ENCODE measurements around the gene CCDC91.
"Not testable (repeated sequence)": the region's sequence is repeated elsewhere in the genome, so short reads cannot be mapped to it uniquely, and the experiment has no call there.

CCDC91 gene

DNA sequence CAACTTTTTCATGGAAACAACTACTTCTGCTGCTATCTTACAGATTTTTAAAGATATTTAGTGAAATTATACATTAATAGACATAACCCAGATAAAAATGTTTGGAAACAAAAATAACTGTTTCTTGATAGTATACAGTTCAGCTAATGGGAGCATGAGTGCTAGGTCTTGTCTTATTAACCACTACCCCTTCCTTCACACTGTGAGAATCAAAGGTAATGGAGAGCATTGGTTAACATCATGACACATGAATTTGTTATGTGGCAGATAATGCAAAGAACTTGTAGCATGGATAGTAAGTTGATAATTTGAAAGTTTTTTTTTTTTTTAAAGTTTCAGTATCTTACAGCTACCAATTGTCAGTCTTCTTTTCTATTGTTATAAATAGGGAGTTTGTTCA, 44.2 kb downstream of the CCDC91 start:
- no peak for DNase-seq

DNA sequence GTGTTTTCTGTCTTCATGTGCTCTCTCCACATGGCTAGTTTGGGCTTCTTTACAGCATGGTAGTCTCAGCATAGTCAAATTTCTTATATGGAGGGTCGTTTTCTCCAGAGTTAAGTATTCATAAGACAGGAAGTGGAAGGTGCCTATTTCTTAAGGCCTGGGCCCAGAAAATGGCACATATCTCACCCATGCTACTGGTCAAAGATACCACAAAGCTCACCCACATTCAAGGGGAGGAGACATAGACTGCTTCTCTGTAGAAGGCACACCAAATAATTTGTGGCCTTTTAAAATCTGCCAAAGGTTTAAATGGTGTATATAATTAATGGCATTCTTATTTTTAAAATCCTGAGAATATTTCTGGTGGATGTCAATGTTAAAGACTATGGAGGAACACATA, 44.8 kb downstream of the CCDC91 start:
- DNase-seq: no peak

DNA sequence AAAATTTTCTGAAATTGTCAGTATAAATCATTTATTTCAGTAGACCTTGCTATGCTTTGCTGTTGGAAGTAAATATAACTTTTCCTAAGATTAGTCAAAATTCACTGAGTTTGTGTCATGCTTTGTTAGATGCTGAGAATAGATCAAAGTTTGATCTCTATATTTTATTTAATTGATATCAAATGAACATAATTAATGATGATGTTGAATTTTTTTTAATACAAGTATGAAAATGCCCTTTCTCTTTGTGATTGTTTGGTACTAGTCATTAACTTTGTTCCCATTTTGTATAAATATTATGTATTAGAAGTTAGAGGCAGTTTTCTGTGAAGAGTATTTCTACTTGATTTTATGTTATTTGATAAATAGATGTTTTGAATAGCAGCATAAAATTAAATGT, 45.7 kb downstream of the CCDC91 start:
- no peak for DNase-seq

DNA sequence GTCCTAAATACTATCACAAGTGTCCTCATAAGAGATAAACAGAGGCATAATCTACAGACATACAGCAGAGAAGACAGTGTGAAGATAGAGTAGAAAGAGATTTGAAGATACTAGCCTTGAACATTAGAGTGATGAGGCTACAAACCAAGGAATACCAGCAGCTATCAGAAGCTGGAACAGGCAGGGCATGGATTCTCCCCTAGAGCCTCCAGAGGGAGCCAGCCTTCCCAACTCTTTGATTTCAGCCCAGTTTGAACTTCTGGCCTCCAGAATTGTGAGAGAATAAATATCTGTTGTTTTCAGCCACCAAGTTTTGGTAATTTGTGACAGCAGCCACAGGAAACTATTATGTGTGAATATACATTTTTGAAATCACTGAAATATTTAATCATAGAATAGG, 47.2 kb downstream of the CCDC91 start:
- no peak for DNase-seq

DNA sequence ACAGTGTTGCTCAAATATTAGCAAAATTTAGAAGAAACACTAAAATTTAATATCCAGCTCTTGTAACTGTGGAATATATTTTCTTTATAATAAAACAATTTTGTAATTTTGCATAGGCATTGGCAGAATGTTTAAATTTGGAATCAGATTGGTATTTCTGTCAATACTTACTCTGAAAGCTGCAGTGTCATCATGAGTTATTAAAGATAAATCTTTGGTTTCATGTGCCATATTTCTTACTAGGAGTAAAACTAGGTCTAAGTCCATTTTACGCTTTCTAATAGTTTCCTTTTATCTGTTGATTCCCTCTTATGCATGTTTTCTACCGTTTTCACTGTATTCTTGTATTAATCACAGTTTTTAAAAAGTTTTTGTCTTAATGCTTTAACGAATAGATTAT, 49.7 kb downstream of the CCDC91 start:
- DNase-seq: no peak

DNA sequence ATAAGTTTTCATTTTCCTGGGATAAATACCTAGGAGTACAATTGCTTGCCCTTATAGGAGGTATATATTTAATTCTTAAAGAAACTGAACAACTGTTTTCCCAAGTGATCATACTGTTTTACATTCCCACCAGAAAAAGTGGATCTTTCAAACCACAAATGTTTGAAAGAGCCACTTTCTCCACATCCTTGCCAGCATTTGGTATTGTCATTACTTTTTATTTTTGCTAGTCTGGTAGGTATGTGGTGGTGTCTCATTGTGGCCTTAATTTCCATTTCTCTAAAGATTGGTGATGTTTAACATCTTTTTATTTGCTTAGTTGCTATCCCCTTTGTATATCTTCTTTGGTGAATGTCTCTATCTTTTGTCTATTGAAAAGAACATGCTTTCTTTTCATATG, 50.6 kb downstream of the CCDC91 start:
- no peak for DNase-seq

DNA sequence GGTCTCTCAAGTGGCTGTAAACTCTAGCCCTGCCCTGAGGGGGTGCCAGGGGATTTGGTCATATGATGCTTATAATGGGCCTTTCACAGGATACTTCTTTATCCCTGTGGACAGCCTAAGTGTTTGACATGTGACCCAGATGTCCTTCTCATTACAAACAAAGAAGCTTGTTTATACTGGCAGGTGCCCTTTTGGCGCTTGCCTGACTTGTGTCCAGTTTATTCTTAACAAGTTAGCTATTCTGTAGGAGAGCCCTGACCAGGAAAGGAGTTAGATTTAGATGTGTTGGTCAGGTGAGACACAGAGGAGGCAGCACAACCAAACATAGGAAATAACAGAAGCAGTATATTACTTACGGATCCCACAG, 51.9 kb downstream of the CCDC91 start:
- DNase-seq: no peak

DNA sequence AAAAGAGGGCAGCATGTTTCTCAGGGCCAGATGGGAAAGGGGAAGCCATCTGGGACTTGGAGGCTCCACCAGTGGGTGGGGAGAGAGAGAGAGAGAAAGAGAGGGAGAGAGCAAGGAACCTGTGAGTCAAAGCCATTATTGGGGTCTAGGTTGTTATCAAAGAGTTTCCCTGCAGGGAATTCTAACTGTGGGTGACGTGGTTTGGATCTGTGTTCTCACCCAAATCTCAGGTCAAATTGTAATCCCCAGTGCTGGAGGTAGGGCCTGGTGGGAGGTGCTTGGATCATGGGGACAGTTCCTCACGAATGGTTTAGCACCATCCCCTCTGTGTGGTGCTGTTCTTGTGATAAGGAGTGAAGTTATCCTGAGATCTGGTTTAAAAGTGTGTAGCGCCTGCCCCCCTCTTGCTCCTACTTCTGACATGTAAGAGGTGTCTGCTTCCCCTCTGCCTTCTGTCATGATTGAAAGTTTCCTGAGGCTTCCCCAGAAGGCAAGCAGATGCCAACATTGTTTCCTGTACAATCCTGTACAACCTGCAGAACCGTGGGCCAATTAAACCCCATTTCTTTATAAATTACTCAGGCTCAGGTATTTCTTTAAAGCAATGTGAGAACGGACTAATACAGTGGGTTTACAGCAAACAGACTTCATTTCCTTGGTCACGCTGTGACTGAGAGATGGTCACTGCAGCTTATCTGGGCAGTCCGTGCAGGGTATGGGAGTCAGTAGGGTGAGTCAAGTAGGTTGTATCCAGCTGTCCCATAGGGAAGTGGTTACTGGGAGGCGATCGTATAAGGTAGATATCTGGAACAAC, 52.4 kb downstream of the CCDC91 start:
- no peak for DNase-seq

DNA sequence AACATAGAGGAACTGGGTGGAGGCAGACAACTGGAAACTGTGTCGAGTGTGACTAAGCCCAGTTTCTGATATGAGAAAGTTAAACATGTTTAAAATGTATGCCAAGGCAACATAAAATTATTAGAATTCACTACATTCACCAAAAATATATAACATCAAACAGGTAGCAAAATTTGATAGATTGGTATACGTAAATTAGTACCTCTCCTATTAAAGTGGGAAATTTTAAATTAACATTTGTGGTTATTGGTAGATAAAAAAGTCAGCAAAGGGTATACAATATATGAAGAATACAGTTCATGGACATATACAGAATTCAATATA, 53.0 kb downstream of the CCDC91 start:
- DNase-seq: no peak

DNA sequence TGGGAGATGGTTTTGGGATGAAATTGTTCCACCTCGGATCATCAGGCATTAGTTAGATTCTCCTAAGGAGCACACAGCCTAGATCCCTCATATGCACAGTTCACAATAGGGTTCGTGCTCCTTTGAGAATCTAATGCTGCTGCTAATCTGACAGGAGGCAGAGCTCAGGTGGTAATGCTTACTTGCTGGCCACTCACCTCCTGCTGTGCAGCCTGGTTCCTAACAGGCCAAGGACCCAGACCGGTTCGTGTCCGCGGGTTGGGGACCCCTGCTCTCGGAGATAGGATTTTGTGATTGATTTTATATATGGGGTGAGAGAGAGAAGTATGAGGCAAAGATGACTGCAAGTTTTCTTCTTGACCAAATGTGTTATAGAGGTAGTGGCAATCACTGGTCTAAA, 57.5 kb downstream of the CCDC91 start:
- no peak for DNase-seq

DNA sequence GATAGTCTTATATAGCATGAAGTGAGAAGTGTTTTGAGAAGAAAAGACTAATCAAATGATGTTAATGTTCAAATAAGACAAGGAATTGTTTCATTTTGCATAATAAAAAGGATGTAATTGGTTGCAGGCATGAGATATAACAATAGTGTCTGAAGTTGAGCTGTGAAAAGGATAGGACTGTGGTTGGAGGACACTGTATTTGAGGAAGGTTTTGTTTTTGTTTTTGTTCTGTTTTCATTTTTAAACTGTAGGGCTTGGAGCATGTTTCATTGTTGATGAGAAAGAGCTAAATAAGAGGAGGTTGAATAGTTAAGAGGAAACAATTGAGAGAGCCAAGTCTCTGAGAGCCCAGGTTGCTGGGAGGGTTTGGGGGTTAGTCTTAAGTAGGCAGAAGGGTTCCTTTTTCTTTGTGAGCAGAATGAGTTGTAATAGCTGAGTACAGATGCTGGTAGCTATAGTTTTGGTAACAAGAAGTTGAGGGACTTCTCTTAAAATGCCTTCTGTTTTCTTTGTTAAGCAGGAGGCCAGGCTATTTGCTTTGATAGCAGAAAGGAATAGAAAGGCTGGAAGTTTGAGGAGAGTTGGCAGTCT, 58.4 kb downstream of the CCDC91 start:
- no peak for DNase-seq

DNA sequence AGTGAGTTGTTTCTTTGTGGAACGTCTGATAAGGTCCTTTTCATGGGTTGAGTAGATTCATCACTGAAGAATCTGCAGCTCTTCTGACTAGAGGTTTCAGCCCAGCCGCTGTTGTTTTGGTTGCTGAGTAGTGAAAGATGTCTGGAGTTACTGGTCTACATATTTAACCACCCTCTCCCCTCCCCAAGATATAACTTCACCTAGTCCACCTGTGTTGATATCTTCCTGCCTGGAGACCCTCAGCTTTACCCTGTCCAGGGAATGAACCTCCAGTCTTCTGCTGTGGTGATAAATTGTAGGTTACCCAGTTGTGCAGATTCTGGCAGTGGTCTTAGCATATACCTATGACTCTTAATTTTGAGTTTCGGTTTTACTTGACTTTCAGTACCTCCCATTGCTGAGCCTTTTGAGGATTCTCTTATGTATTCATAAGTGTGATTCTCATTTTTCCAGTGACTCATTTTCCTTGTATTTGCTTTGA, 62.9 kb downstream of the CCDC91 start:
- no peak for DNase-seq

DNA sequence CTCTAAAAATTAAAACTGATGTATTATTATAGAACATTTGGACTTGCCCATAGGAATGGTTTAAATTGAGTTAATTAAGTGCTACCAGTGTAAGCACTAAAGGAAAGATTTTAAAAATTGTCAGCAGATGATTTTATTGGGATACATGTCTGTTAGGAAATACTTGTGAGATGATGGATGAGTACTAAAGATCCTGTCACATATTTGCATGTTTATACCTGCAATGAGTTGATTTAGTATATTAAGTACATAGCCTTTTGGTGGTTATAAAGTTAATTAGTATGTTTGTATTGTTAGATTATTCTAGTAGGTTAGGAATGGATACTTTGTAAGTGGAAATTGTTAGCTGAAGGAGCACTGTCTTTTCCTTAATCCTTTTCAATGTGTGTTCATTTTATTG, 67.2 kb downstream of the CCDC91 start:
- DNase-seq: no peak

DNA sequence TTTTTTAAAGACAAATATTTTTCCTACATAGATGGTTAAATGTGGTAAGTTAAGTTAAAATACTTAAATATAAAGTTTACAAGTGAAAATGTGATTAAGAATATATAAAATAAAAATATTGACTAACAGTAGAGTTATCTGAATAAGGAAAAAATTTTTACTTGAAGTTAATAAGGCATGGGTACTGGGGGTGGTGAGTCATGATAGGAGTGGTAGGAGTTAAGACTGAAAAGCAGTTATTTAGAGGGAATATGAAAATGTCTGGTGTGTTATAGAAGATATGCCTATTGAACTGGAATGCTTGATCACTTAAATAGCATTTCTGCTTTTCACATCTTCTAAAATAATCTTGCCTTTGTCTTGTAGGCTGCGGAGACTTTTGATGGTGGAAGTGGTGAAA, 68.7 kb downstream of the CCDC91 start:
- no peak for DNase-seq

DNA sequence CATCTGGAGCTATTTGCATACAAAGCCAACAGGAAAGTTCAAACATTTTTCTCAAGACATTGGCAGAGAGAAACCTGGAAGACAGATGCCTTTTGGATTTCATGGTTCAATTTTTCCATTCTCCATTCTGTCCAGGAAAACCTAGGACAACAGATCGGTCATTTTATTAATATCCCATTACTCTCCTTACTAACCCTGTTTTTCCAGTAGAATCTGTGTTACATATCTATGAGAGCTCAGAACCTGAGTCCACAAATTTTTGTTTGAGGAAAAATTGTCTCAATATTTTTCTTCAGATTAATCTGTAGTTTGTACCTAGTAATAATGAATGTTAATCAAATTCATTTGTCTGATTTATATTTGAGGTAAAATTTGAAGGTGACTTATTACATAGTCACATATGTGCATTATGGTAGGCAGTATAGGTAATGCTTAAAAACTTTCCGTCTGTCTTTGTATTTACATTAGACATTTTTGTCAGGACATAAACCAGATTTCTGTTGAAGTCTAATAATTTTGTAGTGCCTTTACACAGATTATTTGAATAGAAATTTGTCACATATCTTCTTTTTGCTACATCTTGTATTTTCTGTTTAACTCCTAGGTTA, 75.3 kb downstream of the CCDC91 start:
- DNase-seq: no peak

DNA sequence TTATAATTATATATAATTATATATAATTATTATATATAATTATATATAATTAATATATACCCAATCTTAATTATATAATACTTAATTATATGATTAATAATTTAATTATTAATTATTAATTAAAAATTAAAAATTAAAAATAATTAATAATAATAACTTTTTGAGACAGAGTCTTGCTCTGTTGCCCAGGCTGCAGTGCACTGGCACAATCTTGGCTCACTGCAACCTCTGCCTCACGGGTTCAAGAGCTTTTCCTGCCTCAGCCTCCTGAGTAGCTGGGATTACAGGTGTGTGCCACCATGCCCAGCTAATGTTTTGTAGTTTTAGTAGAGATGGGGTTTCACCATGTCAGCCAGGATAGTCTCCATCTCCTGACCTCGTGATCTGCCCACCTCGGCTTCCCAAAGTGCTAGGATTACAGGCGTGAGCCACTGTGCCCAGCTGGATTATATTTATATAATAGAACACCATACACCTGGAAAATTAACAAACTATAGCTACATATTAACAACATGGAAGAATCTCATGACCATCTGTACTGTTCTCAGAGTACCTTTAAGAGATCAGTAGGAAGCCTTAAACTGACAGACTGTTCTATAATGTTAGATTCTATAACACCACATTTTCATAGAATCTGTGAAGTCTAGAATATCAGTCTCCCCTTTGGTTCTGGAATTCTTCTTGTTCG, 77.8 kb downstream of the CCDC91 start:
- DNase-seq: not testable (repeated sequence)

DNA sequence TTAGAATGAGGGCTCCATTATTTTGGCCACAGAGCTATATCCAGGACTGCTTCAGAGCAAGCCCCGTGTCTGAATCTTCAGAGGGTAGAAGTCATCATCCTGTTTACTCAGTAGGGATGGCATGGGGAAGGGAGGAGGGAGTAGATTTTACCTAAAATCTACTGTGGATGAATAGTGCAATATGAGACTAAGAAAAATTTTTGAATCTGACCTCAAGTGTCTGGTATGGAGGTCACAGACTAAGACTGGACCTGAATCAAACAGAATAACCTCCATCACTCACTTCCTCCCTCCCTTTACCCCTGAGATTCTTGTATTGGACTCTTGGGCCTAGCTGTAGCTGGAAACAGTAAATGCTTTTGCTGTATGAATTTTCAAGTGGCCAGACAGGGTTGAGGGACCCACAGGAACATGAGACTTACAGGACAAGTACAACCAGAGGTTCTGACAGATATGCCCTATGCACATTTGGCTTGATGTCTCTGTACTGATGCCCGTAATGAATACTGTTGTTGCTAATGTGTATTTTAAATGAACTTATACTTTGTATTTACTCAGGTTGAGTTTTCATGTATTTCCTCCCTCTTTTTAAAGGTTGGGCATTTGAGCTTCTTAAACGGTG, 78.5 kb downstream of the CCDC91 start:
- no peak for DNase-seq

DNA sequence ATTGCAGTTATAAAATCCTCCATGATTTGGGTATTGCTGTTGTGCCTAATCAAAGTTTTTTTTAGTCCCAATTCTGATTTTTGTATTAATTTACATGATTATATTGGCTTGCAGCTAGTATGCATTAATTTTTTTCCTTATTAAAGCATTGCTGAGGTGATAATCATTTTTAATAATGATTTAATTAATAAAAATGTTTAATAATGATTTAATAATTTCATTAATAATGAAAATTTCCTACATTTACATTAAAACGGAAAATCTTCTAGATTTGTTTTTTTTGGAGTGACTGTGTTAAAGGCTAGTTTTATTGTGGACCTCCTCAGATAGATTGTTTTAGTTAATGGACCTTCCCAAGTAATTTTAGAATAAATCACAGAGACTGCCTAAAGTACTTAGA, 79.6 kb downstream of the CCDC91 start:
- DNase-seq: no peak

DNA sequence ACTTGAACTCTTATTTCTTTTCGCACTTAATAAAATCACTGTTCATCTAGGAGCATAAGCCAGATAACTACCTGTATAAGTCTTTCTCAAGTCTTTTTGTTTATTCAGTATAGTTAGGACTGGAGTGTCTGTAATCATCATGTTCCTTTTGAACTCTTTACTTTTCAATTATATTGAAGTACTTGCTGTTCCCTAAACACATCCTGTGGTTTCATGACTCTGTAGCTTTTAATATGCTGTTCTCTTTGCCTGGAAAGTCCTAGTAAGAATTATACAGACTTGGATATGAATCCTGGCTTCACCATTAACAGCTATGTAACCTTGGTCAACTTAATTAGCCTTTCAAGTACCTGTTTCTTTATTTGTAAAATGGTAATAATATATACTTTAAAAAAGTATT, 88.2 kb downstream of the CCDC91 start:
- DNase-seq: no peak

DNA sequence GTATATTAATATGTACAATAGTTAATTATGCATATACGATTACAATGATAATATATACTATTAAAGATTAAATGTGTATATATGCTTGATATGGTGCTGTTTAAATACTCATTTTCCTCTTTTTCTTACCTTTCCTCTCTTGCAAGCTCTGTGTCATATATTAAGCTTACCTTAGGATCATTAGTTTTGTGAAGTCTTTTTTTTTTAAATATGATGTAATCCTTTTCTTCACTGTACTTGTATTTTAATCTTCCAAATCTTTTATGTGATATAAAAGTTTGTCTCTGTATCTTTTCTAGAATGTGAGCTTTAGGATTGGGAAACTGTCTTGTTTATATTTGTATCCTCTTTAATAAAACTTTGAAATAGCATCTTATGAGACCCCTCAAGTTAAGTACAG, 88.7 kb downstream of the CCDC91 start:
- no peak for DNase-seq

DNA sequence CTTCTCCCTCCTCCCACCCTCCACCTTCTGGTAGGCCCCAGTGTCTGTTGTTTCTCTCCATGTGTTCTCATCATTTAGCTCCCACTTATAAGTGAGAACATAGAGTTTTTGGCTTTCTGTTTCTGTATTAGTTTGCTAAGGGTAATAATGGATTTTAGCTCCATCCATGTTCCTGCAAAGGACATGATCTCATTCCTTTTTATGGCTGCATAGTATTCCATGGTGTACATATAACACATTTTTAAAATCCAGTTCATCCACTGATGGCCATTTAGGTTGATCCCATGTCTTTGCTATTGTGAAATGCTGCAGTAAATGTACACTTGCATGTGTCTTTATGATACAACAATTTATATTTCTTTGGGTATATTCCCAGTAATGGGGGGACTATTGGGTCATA, 96.1 kb downstream of the CCDC91 start:
- DNase-seq: no peak

DNA sequence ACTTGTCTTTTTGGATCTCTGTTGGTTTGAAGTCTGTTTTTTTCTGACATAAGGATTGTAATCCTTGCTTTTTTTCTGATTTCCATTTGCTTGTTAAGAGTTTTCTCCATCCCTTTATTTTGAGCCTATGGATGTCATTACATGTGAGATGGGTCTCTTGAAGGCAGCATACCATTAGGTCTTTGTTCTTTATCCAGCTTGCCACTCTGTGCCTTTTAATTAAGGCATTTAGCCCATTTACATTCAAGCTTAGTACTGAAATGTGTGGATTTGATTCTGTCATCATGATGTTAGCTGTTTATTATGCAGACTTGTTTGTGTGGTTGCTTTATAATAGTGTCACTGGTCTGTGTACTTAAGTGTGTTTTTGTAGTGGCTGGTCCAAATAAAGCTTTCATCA, 100.0 kb downstream of the CCDC91 start:
- DNase-seq: no peak

DNA sequence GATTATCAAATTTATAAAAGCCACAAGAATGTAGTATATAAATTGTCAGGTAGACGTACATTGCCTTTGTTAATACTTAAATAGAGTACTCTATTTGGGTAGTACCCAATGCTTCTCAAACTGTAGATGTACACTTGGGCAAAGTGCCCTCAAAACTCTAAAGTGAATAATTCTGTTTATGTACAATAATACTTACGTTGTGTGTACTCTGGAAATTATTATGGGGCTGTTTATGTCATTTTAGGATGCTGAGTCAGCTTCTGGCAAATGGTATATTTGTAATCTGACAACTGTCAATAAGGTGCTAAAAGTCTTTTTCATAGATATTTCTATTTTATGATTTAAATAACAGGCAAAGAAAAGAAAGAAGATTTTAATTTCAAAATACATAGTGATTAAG, 102.4 kb downstream of the CCDC91 start:
- DNase-seq: no peak
